ENCODE results near the gene HSPBP1.

- no peak for TF ChIP-seq CTCF (conservative IDR thresholded peaks at IDR 0.05; ENCODE audit: low read depth, low read length)
- no peak for TF ChIP-seq EZH2 (IDR thresholded peaks at IDR 0.05; ENCODE audit: borderline replicate concordance, low read depth, low read length, poor library complexity, severe bottlenecking)
Observed at GRCh38 chr19:55249841-55250240, 30.1 kb downstream of the HSPBP1 start.

Measured in A673 (cell line).